NCI-H526 (cell line): Measurements from ENCODE around the gene GIMAP5.
A peak's percentile ranks its signal among the peaks of the same experiment; 100 is the strongest.
"Not testable (repeated sequence)": the region's sequence is repeated elsewhere in the genome, so short reads cannot be mapped to it uniquely, and the experiment has no call there.

Experiments used
- DNase-seq, 2 experiments: peaks; one replicate each; lab custom pipeline; 2025; lab: John Stamatoyannopoulos, UW

GIMAP5 gene

GRCh38 chr7:150774131-150774530 is 36.9 kb downstream of the GIMAP5 start:
- not testable (repeated sequence) for DNase-seq

GRCh38 chr7:150778014-150778737 is 41.0 kb downstream of the GIMAP5 start:
- DNase-seq = peak in 1 of 2 experiments; percentile 66

GRCh38 chr7:150778738-150779301 is 41.6 kb downstream of the GIMAP5 start:
- peak; percentile 68 to 90 for DNase-seq

- no peak for DNase-seq
Measured at GRCh38 chr7:150780292-150780691, 43.1 kb downstream of the GIMAP5 start.

GRCh38 chr7:150781103-150781502 is 43.9 kb downstream of the GIMAP5 start:
- DNase-seq = no peak

GRCh38 chr7:150781961-150782360 is 44.7 kb downstream of the GIMAP5 start:
- no peak for DNase-seq

GRCh38 chr7:150784120-150784736 is 47.0 kb downstream of the GIMAP5 start:
- peak in 1 of 2 experiments; percentile 45 for DNase-seq

- no peak for DNase-seq
Measured at GRCh38 chr7:150784954-150785353, 47.7 kb downstream of the GIMAP5 start.

GRCh38 chr7:150787321-150788281 is 50.4 kb downstream of the GIMAP5 start:
- peak in 1 of 2 experiments; percentile 12 for DNase-seq

GRCh38 chr7:150788474-150789269 is 51.5 kb downstream of the GIMAP5 start:
- DNase-seq = no peak

GRCh38 chr7:150790416-150791075 is 53.3 kb downstream of the GIMAP5 start:
- DNase-seq = no peak

GRCh38 chr7:150791304-150791703 is 54.1 kb downstream of the GIMAP5 start:
- no peak for DNase-seq

GRCh38 chr7:150791746-150792452 is 54.7 kb downstream of the GIMAP5 start:
- DNase-seq = no peak
